Endothelial cell (in vitro differentiated cells): ENCODE measurements around the gene TSC22D3. TPM values are rescaled to one million over a fixed set of nuclear protein-coding genes. Genes with fewer than 3 reads are reported as not detected.

Experiments
- DNase-seq: peaks from one replicate; pipeline ENCODE4 v3.0.0; 2021; ENCODE audit warnings: low spot score
- H3K27ac Mint-ChIP-seq: one replicate; pipeline ENCODE4 v1.8.0; 2021; ENCODE audit warnings: mixed read lengths, inconsistent platforms; ENCODE audit not compliant: unreplicated experiment
- H3K27me3 Mint-ChIP-seq: one replicate; pipeline ENCODE4 v1.8.0; 2021; ENCODE audit warnings: mild to moderate bottlenecking, moderate library complexity, mixed read lengths, inconsistent platforms; ENCODE audit not compliant: unreplicated experiment
- H3K36me3 Mint-ChIP-seq: one replicate; pipeline ENCODE4 v1.8.0; 2021; ENCODE audit warnings: mild to moderate bottlenecking, low read depth, mixed read lengths, inconsistent platforms; ENCODE audit not compliant: unreplicated experiment
- H3K4me1 Mint-ChIP-seq: one replicate; pipeline ENCODE4 v1.8.0; 2021; ENCODE audit warnings: mild to moderate bottlenecking, mixed read lengths, inconsistent platforms; ENCODE audit not compliant: unreplicated experiment
- H3K4me3 Mint-ChIP-seq: one replicate; pipeline ENCODE4 v1.8.0; 2021; ENCODE audit warnings: mild to moderate bottlenecking, mixed read lengths, inconsistent platforms; ENCODE audit not compliant: unreplicated experiment
- H3K9me3 Mint-ChIP-seq: one replicate; pipeline ENCODE4 v1.8.0; 2021; ENCODE audit warnings: mixed read lengths, inconsistent platforms; ENCODE audit not compliant: unreplicated experiment
- CTCF ChIP-seq: fragments of 200-600 bp; sonication (generic); IDR thresholded peaks from one replicate; pipeline ENCODE4 v1.5.0; 2021; ENCODE audit warnings: antibody characterized with exemption; ENCODE audit not compliant: unreplicated experiment
- total RNA-seq: library from RNA; stranded (reverse); fragmentation: NEBNext Ultra II Directional; extraction: Animal tissue kit (Norgen Biotek cat#: 25700); gene quantifications from one replicate; pipeline ENCODE4 v1.2.1, GENCODE V29; 2021; ENCODE audit not compliant: unreplicated experiment

Gene TSC22D3
- total RNA-seq, 1 donor from 2014 or later: 68.7 TPM

DNA sequence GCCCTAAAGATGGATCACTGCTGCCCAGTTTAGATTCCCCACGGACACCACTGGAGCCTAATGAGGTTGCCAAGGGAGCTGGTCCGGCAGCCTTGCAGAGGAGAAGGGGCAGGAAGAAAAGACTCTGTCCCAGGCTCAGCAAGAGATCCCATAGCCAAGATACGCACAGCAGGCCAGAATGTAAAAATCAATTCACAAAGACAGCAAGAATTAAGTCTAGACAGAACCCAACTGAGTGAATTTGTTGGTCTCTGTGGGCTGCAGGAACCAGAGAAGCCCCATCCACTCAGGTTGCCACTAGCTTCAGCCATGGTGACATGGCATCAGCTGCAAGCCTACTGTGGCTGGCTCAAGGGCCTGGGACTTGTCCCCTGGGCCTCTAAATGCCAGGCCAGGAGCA lies 22.9 kb downstream of the TSC22D3 start:
- Mint-ChIP-seq H3K9me3 (no peaks in the 10 kb centered on the region), H3K4me1 (peaks cover 11% of the 10 kb centered on the region), H3K27ac (no peak overlapping the region), H3K27me3 (peaks cover 3% of the 10 kb centered on the region), H3K4me3 (no peak overlapping the region), H3K36me3 (no peaks in the 10 kb centered on the region)
- TF ChIP-seq CTCF: no peak
- no peak for DNase-seq

GRCh38 chrX:107752043-107752442 lies 23.5 kb downstream of the TSC22D3 start:
- Mint-ChIP-seq H3K4me1 (peaks cover 11% of the 10 kb centered on the region), H3K27me3 (peaks cover 3% of the 10 kb centered on the region), H3K27ac (no peak overlapping the region), H3K4me3 (no peak overlapping the region), H3K36me3 (no peaks in the 10 kb centered on the region), H3K9me3 (no peaks in the 10 kb centered on the region)
- TF ChIP-seq CTCF: no peak
- DNase-seq: no peak

- DNase-seq: no peak
- Mint-ChIP-seq H3K4me1 (peaks cover 11% of the 10 kb centered on the region), H3K9me3 (no peaks in the 10 kb centered on the region), H3K4me3 (no peak overlapping the region), H3K27me3 (peaks cover 3% of the 10 kb centered on the region), H3K36me3 (no peaks in the 10 kb centered on the region), H3K27ac (no peak overlapping the region)
- no peak for TF ChIP-seq CTCF
These were observed 24.6 kb downstream of the TSC22D3 start for GRCh38 chrX:107750861-107751445.

DNA sequence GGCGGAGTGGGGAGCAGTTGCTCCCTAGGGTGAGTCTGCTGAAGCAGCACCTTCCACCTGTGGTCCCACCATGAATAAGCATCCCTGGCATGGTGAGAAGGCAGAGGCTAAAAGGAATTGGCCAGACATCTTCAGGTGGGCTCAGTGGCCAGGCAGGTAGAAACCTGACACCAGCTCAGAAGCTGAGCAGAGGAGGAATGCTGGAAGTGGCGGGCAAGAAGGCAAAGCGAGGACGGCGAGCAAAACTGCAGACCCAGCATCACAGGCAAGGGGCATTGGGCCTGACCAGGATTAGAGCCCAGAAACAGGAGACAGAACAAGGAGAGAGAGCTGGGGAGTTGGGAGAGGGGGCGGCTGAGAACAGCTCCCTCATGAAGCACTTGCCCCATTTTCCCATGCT lies 25.3 kb downstream of the TSC22D3 start:
- H3K27ac Mint-ChIP-seq: no peak overlapping the region
- H3K4me3 Mint-ChIP-seq: no peak overlapping the region
- TF ChIP-seq CTCF: no peak
- no peaks in the 10 kb centered on the region for H3K9me3 Mint-ChIP-seq
- DNase-seq: no peak
- no peaks in the 10 kb centered on the region for H3K36me3 Mint-ChIP-seq
- H3K4me1 Mint-ChIP-seq: peaks cover 8% of the 10 kb centered on the region
- peaks cover 3% of the 10 kb centered on the region for H3K27me3 Mint-ChIP-seq

GRCh38 chrX:107748506-107748905 lies 27.1 kb downstream of the TSC22D3 start:
- DNase-seq: no peak
- no peak for TF ChIP-seq CTCF
- Mint-ChIP-seq H3K27ac (no peak overlapping the region), H3K36me3 (no peaks in the 10 kb centered on the region), H3K27me3 (peaks cover 3% of the 10 kb centered on the region), H3K4me3 (no peak overlapping the region), H3K4me1 (peaks cover 8% of the 10 kb centered on the region), H3K9me3 (no peaks in the 10 kb centered on the region)
